Activated CD8-positive, alpha-beta memory T cell treated with anti-CD3 and anti-CD28 coated beads for 1 hour (primary cell): ENCODE measurements around the gene CITED2.

Experiments
- DNase-seq, 2 donors: peaks; one replicate each; pipeline ENCODE4 v3.0.0-alpha.2; 2020; ENCODE audit warnings: low read depth in 1 of 2; ENCODE audit errors: extremely low read depth in 1 of 2

CITED2 gene

GRCh38 chr6:139386404-139386803 is 12.0 kb upstream of the CITED2 start:
- DNase-seq: no peak

- no peak for DNase-seq
Measured at GRCh38 chr6:139381216-139381865, 6.9 kb upstream of the CITED2 start.

- no peak for DNase-seq
Measured at GRCh38 chr6:139380611-139381010, 6.2 kb upstream of the CITED2 start.

GRCh38 chr6:139380168-139380567 is 5.7 kb upstream of the CITED2 start:
- DNase-seq: no peak

- DNase-seq: no peak
Measured at GRCh38 chr6:139378882-139379341, 4.5 kb upstream of the CITED2 start.

GRCh38 chr6:139378226-139378625 is 3.8 kb upstream of the CITED2 start:
- no peak for DNase-seq

- no peak for DNase-seq
Measured at GRCh38 chr6:139376604-139377218, 2.3 kb upstream of the CITED2 start.

- DNase-seq: no peak
Measured at GRCh38 chr6:139376017-139376330, 1.5 kb upstream of the CITED2 start.

- DNase-seq: peak; percentile 46 to 72
Measured at GRCh38 chr6:139375226-139376016, 973 bp upstream of the CITED2 start.

- DNase-seq: peak in 1 of 2 donors; percentile 14
Measured at GRCh38 chr6:139373928-139374356, 506 bp downstream of the CITED2 start.

GRCh38 chr6:139373154-139373927 is 1.1 kb downstream of the CITED2 start:
- peak; percentile 33 to 56 for DNase-seq

GRCh38 chr6:139372326-139373153 is 1.9 kb downstream of the CITED2 start:
- no peak for DNase-seq

GRCh38 chr6:139371421-139372203 is 2.8 kb downstream of the CITED2 start:
- no peak for DNase-seq

- no peak for DNase-seq
Measured at GRCh38 chr6:139370999-139371345, 3.5 kb downstream of the CITED2 start.

- DNase-seq: no peak
Measured at GRCh38 chr6:139370283-139370998, 4.0 kb downstream of the CITED2 start.

GRCh38 chr6:139369568-139370282 is 4.7 kb downstream of the CITED2 start:
- no peak for DNase-seq

GRCh38 chr6:139369068-139369467 is 5.4 kb downstream of the CITED2 start:
- DNase-seq: no peak

GRCh38 chr6:139368661-139369060 is 5.8 kb downstream of the CITED2 start:
- DNase-seq: no peak
